ENCODE results near the gene VANGL1.

The VANGL1 gene

GRCh38 chr1:115660151-115660550, 18.4 kb downstream of the VANGL1 start:
- Histone ChIP-seq H3K9ac (ENCODE audit: low read length) (no peak overlapping the region), H3K4me1 (ENCODE audit: control insufficient read depth, insufficient read depth, low read length) (peaks cover 6% of the 10 kb centered on the region), H3K27me3 (ENCODE audit: control insufficient read depth, insufficient read depth, low read length) (no peaks in the 10 kb centered on the region), H3K27ac (ENCODE audit: low read depth, low read length) (no peak overlapping the region), H3K36me3 (ENCODE audit: control insufficient read depth, insufficient read depth, low read length) (peaks cover 22% of the 10 kb centered on the region), H3K4me3 (ENCODE audit: low read length) (no peak overlapping the region)

GRCh38 chr1:115661157-115661556, 19.4 kb downstream of the VANGL1 start:
- Histone ChIP-seq H3K27ac (ENCODE audit: low read depth, low read length) (no peak overlapping the region), H3K9ac (ENCODE audit: low read length) (no peak overlapping the region), H3K4me3 (ENCODE audit: low read length) (no peak overlapping the region), H3K4me1 (ENCODE audit: control insufficient read depth, insufficient read depth, low read length) (peaks cover 4% of the 10 kb centered on the region), H3K36me3 (ENCODE audit: control insufficient read depth, insufficient read depth, low read length) (peaks cover 22% of the 10 kb centered on the region), H3K27me3 (ENCODE audit: control insufficient read depth, insufficient read depth, low read length) (no peaks in the 10 kb centered on the region)

GRCh38 chr1:115665319-115666096, 23.7 kb downstream of the VANGL1 start:
- no peak overlapping the region for H3K4me3 ChIP-seq (ENCODE audit: low read length)
- H3K9ac ChIP-seq (ENCODE audit: low read length) = no peak overlapping the region
- peaks cover 13% of the 10 kb centered on the region for H3K4me1 ChIP-seq (ENCODE audit: control insufficient read depth, insufficient read depth, low read length)
- H3K27me3 ChIP-seq (ENCODE audit: control insufficient read depth, insufficient read depth, low read length) = no peaks in the 10 kb centered on the region
- peaks cover 14% of the 10 kb centered on the region for H3K36me3 ChIP-seq (ENCODE audit: control insufficient read depth, insufficient read depth, low read length)
- H3K27ac ChIP-seq (ENCODE audit: low read depth, low read length) = no peak overlapping the region

GRCh38 chr1:115666206-115666605, 24.4 kb downstream of the VANGL1 start:
- H3K36me3 ChIP-seq (ENCODE audit: control insufficient read depth, insufficient read depth, low read length) = peaks cover 10% of the 10 kb centered on the region
- H3K27ac ChIP-seq (ENCODE audit: low read depth, low read length) = no peak overlapping the region
- no peaks in the 10 kb centered on the region for H3K27me3 ChIP-seq (ENCODE audit: control insufficient read depth, insufficient read depth, low read length)
- no peak overlapping the region for H3K9ac ChIP-seq (ENCODE audit: low read length)
- no peak overlapping the region for H3K4me3 ChIP-seq (ENCODE audit: low read length)
- peaks cover 17% of the 10 kb centered on the region for H3K4me1 ChIP-seq (ENCODE audit: control insufficient read depth, insufficient read depth, low read length)

- Histone ChIP-seq H3K9ac (ENCODE audit: low read length) (no peak overlapping the region), H3K36me3 (ENCODE audit: control insufficient read depth, insufficient read depth, low read length) (peaks cover 10% of the 10 kb centered on the region), H3K4me1 (ENCODE audit: control insufficient read depth, insufficient read depth, low read length) (peaks cover 22% of the 10 kb centered on the region), H3K27ac (ENCODE audit: low read depth, low read length) (peak overlapping the region; percentile 43), H3K4me3 (ENCODE audit: low read length) (no peak overlapping the region), H3K27me3 (ENCODE audit: control insufficient read depth, insufficient read depth, low read length) (no peaks in the 10 kb centered on the region)
These were observed 24.9 kb downstream of the VANGL1 start for GRCh38 chr1:115666702-115667101.

GRCh38 chr1:115668579-115668978, 26.8 kb downstream of the VANGL1 start:
- no peak overlapping the region for H3K4me3 ChIP-seq (ENCODE audit: low read length)
- no peaks in the 10 kb centered on the region for H3K27me3 ChIP-seq (ENCODE audit: control insufficient read depth, insufficient read depth, low read length)
- H3K27ac ChIP-seq (ENCODE audit: low read depth, low read length) = peak overlapping the region; percentile 33
- H3K4me1 ChIP-seq (ENCODE audit: control insufficient read depth, insufficient read depth, low read length) = peaks cover 39% of the 10 kb centered on the region
- peaks cover 8% of the 10 kb centered on the region for H3K36me3 ChIP-seq (ENCODE audit: control insufficient read depth, insufficient read depth, low read length)
- H3K9ac ChIP-seq (ENCODE audit: low read length) = no peak overlapping the region

- H3K27me3 ChIP-seq (ENCODE audit: control insufficient read depth, insufficient read depth, low read length) = no peaks in the 10 kb centered on the region
- H3K36me3 ChIP-seq (ENCODE audit: control insufficient read depth, insufficient read depth, low read length) = peaks cover 5% of the 10 kb centered on the region
- H3K9ac ChIP-seq (ENCODE audit: low read length) = no peak overlapping the region
- H3K27ac ChIP-seq (ENCODE audit: low read depth, low read length) = peak overlapping the region; percentile 72
- peaks cover 43% of the 10 kb centered on the region for H3K4me1 ChIP-seq (ENCODE audit: control insufficient read depth, insufficient read depth, low read length)
- H3K4me3 ChIP-seq (ENCODE audit: low read length) = no peak overlapping the region
These were observed 27.4 kb downstream of the VANGL1 start for GRCh38 chr1:115669002-115669673.

- Histone ChIP-seq H3K27ac (ENCODE audit: low read depth, low read length) (peak overlapping the region; percentile 72), H3K9ac (ENCODE audit: low read length) (no peak overlapping the region)
These were observed 28.1 kb downstream of the VANGL1 start for GRCh38 chr1:115669886-115670285.

GRCh38 chr1:115670476-115671175, 28.9 kb downstream of the VANGL1 start:
- Histone ChIP-seq H3K4me1 (ENCODE audit: control insufficient read depth, insufficient read depth, low read length) (peaks cover 47% of the 10 kb centered on the region), H3K9ac (ENCODE audit: low read length) (no peak overlapping the region), H3K27ac (ENCODE audit: low read depth, low read length) (peak overlapping the region; percentile 72), H3K4me3 (ENCODE audit: low read length) (no peak overlapping the region), H3K36me3 (ENCODE audit: control insufficient read depth, insufficient read depth, low read length) (peaks cover 3% of the 10 kb centered on the region), H3K27me3 (ENCODE audit: control insufficient read depth, insufficient read depth, low read length) (no peaks in the 10 kb centered on the region)

More at GRCh38 chr1:115669886-115670285, 28.1 kb downstream of the VANGL1 start:
- Histone ChIP-seq H3K4me3 (ENCODE audit: low read length) (no peak overlapping the region), H3K27me3 (ENCODE audit: control insufficient read depth, insufficient read depth, low read length) (no peaks in the 10 kb centered on the region), H3K36me3 (ENCODE audit: control insufficient read depth, insufficient read depth, low read length) (peaks cover 3% of the 10 kb centered on the region), H3K4me1 (ENCODE audit: control insufficient read depth, insufficient read depth, low read length) (peaks cover 47% of the 10 kb centered on the region)

GRCh38 chr1:115671176-115671934, 29.6 kb downstream of the VANGL1 start:
- H3K27me3 ChIP-seq (ENCODE audit: control insufficient read depth, insufficient read depth, low read length) = no peaks in the 10 kb centered on the region
- no peak overlapping the region for H3K4me3 ChIP-seq (ENCODE audit: low read length)
- H3K36me3 ChIP-seq (ENCODE audit: control insufficient read depth, insufficient read depth, low read length) = peaks cover 3% of the 10 kb centered on the region
- H3K9ac ChIP-seq (ENCODE audit: low read length) = no peak overlapping the region
- peak overlapping the region; percentile 72 for H3K27ac ChIP-seq (ENCODE audit: low read depth, low read length)
- peaks cover 49% of the 10 kb centered on the region for H3K4me1 ChIP-seq (ENCODE audit: control insufficient read depth, insufficient read depth, low read length)

- no peaks in the 10 kb centered on the region for H3K27me3 ChIP-seq (ENCODE audit: control insufficient read depth, insufficient read depth, low read length)
- H3K4me1 ChIP-seq (ENCODE audit: control insufficient read depth, insufficient read depth, low read length) = peaks cover 53% of the 10 kb centered on the region
- no peak overlapping the region for H3K4me3 ChIP-seq (ENCODE audit: low read length)
- peaks cover 3% of the 10 kb centered on the region for H3K36me3 ChIP-seq (ENCODE audit: control insufficient read depth, insufficient read depth, low read length)
- H3K9ac ChIP-seq (ENCODE audit: low read length) = no peak overlapping the region
- peak overlapping the region; percentile 77 for H3K27ac ChIP-seq (ENCODE audit: low read depth, low read length)
These were observed 30.6 kb downstream of the VANGL1 start for GRCh38 chr1:115672224-115673009.
